HFFc6 (cell line): ENCODE results near the gene GABRB1. TPM values are rescaled to one million over a fixed set of nuclear protein-coding genes. Genes with fewer than 3 reads are reported as not detected.
A peak's percentile ranks its signal among the peaks of the same experiment; 100 is the strongest.

Source experiments
- DNase-seq: peaks from one replicate; pipeline ENCODE4 v3.0.0-alpha.2; 2018
- H3K27ac Mint-ChIP-seq: 2 replicates; pipeline ENCODE4 v1.8.0; 2020; ENCODE audit warnings: mild to moderate bottlenecking, mixed read lengths
- H3K27me3 Mint-ChIP-seq: 2 replicates; pipeline ENCODE4 v1.8.0; 2021; ENCODE audit warnings: mild to moderate bottlenecking, moderate library complexity, mixed read lengths; ENCODE audit not compliant: insufficient read depth
- H3K36me3 Mint-ChIP-seq: 2 replicates; pipeline ENCODE4 v1.8.0; 2021; ENCODE audit warnings: low read depth, mixed read lengths
- H3K4me1 Mint-ChIP-seq: 2 replicates; pipeline ENCODE4 v1.8.0; 2020; ENCODE audit warnings: low read depth, mixed read lengths
- H3K4me3 Mint-ChIP-seq: 2 replicates; pipeline ENCODE4 v1.8.0; 2020; ENCODE audit warnings: mild to moderate bottlenecking, moderate library complexity, mixed read lengths
- H3K9me3 Mint-ChIP-seq: 2 replicates; pipeline ENCODE4 v1.8.0; 2020; ENCODE audit warnings: mild to moderate bottlenecking, mixed read lengths
- total RNA-seq, 6 experiments: library from RNA; stranded (reverse); fragmentation: NEBNext Ultra II Directional; extraction: Animal tissue kit (Norgen Biotek cat#: 25700); gene quantifications; 2 replicates in 1 of 6; 3 replicates in 5 of 6; pipeline ENCODE4 v1.2.3, GENCODE V29; 2021
- TF ChIP-seq, protein P1 (sequence below): fragments of 200-600 bp; sonication (generic); IDR thresholded peaks from 2 replicates; pipeline ENCODE4 v1.5.0; 2021; ENCODE audit warnings: antibody characterized with exemption, mild to moderate bottlenecking

GABRB1 gene
- total RNA-seq, 6 experiments from 2014 or later: not detected

GRCh38 chr4:47469951-47470350, 438.6 kb downstream of the GABRB1 start:
- peak; percentile 74 for DNase-seq
- Mint-ChIP-seq H3K4me1 (peaks cover 49% of the 10 kb centered on the region), H3K9me3 (no peaks in the 10 kb centered on the region), H3K36me3 (no peaks in the 10 kb centered on the region), H3K27me3 (no peaks in the 10 kb centered on the region), H3K4me3 (peak overlapping the region; percentile 58), H3K27ac (peak overlapping the region; percentile 75; the same call in 1 of the 2 replicates)
- TF ChIP-seq, protein P1, sequence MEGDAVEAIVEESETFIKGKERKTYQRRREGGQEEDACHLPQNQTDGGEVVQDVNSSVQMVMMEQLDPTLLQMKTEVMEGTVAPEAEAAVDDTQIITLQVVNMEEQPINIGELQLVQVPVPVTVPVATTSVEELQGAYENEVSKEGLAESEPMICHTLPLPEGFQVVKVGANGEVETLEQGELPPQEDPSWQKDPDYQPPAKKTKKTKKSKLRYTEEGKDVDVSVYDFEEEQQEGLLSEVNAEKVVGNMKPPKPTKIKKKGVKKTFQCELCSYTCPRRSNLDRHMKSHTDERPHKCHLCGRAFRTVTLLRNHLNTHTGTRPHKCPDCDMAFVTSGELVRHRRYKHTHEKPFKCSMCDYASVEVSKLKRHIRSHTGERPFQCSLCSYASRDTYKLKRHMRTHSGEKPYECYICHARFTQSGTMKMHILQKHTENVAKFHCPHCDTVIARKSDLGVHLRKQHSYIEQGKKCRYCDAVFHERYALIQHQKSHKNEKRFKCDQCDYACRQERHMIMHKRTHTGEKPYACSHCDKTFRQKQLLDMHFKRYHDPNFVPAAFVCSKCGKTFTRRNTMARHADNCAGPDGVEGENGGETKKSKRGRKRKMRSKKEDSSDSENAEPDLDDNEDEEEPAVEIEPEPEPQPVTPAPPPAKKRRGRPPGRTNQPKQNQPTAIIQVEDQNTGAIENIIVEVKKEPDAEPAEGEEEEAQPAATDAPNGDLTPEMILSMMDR: no peak

- TF ChIP-seq, protein P1: peak; percentile 39
- H3K4me1 Mint-ChIP-seq: peaks cover 49% of the 10 kb centered on the region
- no peaks in the 10 kb centered on the region for H3K27me3 Mint-ChIP-seq
- no peak overlapping the region for H3K4me3 Mint-ChIP-seq
- no peaks in the 10 kb centered on the region for H3K9me3 Mint-ChIP-seq
- no peak overlapping the region for H3K27ac Mint-ChIP-seq
- no peaks in the 10 kb centered on the region for H3K36me3 Mint-ChIP-seq
- no peak for DNase-seq
Observed at GRCh38 chr4:47471064-47471463, 439.7 kb downstream of the GABRB1 start.

DNA sequence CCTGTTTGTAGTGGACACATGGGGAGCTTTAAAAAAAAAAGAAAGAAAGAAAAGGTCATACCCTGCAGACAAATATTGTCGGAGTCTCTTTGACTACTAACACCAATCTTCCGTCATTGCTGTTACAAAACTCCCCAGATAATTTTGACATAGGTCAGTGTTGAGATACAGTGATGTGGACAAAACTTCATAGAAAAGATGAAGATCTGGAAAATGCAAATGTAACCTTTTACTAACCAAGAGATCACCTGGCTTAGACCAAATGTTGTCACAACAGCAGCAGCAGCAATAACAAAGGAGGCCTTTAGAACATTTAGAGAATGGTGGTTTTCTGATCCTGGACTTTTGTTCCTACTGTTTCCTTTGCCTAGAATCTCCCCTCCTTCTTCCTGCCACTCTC, 440.2 kb downstream of the GABRB1 start:
- Mint-ChIP-seq H3K27ac (no peak overlapping the region), H3K27me3 (no peaks in the 10 kb centered on the region), H3K9me3 (no peaks in the 10 kb centered on the region), H3K36me3 (no peaks in the 10 kb centered on the region), H3K4me3 (no peak overlapping the region), H3K4me1 (peaks cover 49% of the 10 kb centered on the region)
- DNase-seq: no peak
- TF ChIP-seq, protein P1: no peak

GRCh38 chr4:47473141-47473750, 441.9 kb downstream of the GABRB1 start:
- Mint-ChIP-seq H3K36me3 (no peaks in the 10 kb centered on the region), H3K4me3 (no peak overlapping the region), H3K9me3 (no peaks in the 10 kb centered on the region), H3K4me1 (peaks cover 49% of the 10 kb centered on the region), H3K27me3 (no peaks in the 10 kb centered on the region; the same call in 1 of the 2 replicates), H3K27ac (no peak overlapping the region)
- TF ChIP-seq, protein P1: no peak
- no peak for DNase-seq

DNA sequence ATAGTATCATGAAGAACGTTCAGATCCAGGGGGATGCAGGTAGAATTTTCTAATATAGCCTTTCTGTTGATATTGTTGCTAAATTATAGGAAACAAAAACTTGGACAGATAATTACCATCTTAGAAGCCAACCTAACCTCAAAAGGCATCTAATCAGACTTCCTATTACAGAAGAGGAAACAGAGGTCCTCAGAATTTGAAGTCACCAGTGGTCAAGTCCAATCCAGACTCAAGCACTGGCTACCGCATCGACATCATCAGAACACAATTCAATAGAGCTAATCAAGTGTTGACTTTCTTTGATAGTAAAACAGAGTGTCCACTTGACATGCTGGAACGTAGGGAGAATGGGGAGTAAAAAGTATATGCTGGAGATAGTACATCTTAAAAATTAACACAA, 443.4 kb downstream of the GABRB1 start:
- Mint-ChIP-seq H3K36me3 (no peaks in the 10 kb centered on the region), H3K27me3 (no peaks in the 10 kb centered on the region; the same call in 1 of the 2 replicates), H3K4me1 (peaks cover 39% of the 10 kb centered on the region), H3K4me3 (no peak overlapping the region), H3K27ac (no peak overlapping the region), H3K9me3 (no peaks in the 10 kb centered on the region)
- DNase-seq: no peak
- TF ChIP-seq, protein P1: no peak
